Medulla oblongata (tissue), 1 donor: ENCODE results near the gene NR1I3.

Experiments
- DNase-seq: peaks from one replicate; pipeline ENCODE4 v3.0.0-alpha.2; 2015; ENCODE audit errors: extremely low spot score

The NR1I3 gene

DNA sequence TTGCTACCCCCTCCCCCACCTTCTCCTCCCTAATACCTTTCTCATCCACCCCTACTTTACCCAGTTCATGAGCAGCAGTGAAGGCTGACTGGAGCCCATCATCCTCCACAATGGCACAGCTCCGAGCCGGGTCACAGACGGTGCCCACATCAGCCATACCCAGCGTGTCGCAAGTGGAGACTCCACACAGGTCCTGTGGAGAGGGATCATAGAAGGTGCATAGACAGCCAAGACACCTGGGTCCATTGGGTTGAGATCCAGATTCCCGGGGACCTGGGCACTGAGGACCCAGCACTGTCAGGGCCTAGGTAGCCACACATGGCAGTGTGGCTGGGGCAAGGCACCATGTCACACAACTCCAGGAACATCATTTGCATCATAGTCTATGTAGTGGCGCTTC lies 41.9 kb downstream of the NR1I3 start:
- DNase-seq, result no peak

DNA sequence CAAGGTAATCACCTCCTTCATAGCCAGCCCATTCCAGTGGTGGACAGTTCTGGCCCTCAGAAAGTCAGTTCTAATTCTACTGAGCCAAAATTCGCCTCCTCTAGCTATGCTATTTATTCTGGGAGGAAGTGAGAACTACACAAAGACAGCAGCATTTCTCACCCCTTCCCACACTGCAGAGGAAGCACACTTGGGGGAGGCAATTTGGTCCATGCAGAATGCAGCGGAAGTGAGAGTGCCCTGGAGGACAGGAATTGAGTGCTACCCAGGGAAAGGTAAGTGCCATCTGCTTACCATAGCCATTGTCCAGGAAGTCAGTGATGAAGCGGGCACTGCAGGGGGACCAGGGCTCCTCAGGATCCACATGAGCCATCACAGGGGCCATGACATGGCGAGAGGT lies 42.8 kb downstream of the NR1I3 start:
- DNase-seq, result peak; percentile 79

DNA sequence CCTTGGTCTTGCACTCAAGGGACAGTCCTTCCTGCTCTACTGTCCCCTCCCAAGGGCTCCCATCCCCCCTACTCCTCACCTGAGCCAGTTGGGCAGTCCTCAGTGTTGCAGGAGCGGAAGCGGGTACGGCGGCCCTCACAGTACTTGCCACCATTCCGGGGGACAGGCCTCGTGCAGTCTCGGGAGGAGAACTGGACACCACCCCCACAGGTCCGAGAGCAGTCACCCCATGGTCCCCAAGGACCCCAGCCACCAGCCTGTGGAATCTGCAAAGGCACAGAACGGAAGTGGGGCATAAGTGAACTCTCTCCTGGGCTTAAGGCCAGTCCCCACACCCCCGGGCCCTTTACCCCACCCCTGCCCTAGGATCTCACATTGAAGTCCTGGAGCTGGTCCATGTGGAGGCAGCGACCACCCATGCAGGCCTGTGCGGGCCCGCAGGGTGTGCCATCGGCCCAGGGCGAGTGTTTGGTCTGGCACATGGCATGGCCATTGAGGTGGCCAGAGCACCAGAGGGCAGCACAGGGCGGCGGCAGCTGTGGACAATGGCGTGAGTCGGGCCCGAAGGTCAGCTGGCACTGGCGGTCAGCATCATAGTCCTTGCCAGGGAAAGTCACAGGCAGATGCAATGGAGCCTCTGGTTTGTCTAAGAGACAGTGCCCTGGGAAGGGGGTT lies 44.3 kb downstream of the NR1I3 start:
- peak; percentile 91 for DNase-seq

DNA sequence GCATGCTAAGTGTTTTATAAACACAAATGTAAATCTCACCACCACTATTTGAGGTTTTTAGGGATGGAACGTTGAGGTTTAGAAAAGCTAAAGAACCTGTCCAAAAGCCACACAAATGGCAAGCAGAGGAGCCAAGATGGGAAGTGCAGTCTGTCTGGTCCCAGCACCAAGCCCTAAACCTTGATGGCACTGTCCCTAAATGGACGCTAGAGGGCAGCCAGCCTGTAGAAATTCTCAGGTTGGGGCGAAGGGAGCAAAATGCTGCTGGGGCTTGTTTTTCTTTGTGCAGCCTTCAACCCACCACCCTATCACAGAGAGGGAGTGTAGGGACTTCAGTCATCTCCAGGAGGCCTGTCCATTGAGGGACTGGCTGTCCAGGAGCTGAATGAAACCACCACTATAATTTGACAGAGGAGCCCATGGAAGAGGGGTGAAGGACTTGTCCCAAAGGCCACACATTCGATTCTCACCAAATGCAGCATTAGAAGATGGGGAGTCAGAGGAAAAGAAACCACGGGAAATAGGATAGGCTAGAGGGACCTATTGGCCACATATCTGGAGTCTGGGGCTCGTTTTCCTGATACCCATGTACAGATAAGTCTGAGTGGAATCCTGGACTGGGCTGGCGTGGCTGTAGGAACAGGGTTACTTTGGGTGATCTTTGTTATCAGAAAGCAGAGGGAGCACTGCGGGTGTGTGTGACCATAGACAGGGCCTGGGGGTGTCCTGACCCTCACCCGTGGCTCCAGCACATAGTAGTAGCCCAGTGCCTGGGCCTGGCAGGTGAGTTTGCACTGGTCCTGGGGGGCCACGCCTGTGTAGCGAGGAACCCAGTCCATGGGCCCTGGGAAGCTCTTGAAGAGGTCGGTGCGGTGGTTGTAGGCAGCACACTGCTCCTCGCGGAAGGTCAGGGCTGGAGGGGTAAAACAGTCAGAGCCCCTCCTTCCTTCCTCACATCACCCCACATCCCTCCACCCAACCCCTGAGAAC lies 45.2 kb downstream of the NR1I3 start:
- peak; percentile 92 for DNase-seq

DNA sequence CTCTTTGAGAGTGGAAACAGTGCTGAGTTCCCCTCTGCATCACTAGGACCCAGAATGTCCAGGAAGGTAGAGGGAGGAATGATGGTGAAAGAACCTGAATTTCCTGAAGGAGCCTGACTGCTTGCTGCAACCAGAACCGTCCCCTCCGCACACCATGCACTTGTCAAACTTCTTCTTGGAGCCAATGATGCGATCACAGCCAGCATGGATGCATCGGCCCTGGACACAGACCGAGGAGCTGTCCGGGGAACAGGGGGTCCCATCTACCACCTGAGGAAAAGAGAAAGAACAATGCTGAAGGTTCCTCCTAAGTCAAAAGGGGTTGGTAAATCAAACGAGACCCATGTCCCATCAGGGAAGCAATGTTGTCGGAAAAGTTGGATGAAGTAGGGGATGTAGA lies 46.0 kb downstream of the NR1I3 start:
- no peak for DNase-seq

DNA sequence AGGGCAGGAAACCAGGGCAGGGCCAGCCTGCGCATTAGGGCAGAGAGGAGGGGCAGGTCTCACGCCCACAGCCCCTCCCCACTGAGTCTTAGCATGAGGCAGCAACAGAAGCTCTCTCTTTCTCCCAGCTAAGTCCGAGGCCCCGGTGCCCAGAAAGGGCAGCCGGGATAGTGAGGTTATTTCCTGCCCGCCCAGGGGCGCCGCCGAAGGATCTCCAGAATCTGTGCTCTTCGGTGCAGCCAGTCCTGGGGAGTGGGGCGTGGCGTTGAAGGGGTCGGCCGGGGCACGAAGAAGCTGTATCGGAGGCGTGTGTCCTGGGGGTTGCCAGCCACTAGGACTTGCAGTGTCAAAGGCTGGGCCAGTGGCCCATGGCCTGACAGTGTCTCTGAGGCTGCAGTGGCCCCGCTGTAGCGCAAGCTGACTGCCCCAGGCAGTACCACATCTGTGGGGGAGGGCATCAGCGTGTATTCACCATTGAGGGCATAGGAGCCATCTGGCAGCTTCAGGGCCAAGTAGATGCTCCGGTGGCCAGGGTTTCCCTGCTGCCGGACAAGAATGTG lies 47.0 kb downstream of the NR1I3 start:
- DNase-seq, result peak; percentile 51

DNA sequence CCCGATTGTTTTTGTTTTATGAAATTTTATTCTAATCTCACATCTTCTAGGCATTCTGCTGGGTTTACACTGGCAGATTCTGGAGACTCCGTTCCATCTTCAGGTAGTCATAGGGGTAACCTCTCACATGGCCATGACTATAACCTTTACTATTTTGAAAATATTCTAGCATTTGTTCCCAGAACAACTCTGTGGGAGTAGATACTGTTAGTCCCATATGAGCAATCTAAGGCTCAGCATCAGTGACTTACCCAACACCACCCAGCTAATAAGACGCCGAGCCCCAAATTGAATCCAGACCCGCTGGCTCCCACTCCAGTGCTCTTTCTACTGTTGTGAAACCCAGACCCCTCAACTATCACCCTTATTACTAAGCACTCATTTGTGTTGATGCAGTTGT lies 49.0 kb downstream of the NR1I3 start:
- no peak for DNase-seq

DNA sequence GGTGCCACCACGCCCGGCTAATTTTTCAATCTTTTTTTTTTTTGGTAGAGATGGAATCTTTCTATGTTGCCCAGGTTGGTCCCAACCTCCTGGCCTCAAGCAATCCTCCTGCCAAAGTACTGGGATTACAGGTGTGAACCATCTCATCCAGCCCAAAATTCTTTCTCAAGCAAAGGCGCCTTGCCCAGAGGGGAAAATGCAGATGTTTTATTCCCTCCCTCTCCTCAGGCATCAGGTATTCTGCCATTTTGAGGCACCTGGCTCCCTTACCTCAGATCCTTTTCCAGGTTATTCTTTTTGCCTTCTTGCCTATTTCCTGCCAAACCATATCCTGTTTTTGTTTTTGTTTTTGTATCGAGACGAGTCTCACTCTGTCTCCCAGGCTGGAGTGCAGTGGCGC lies 49.6 kb downstream of the NR1I3 start:
- DNase-seq, result no peak

DNA sequence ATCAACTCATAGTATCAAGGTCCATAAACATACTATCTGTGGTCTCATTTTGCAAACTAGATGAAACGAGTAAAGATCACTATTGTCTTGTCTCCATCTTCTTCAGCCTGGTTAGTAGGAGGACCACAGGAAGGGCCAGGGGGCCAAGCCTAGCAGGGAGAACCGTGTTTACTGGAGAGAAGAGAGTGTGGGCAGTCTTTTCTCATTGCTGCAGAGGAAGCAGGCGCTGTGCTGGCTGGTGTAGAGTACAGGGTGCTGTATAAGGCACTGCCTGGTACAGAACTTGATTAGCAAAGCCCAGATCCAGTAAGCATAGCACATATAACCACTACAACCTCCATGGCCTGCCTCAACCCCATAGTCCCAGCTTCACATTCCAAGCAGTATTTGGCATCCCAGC lies 50.7 kb downstream of the NR1I3 start:
- DNase-seq, result no peak

DNA sequence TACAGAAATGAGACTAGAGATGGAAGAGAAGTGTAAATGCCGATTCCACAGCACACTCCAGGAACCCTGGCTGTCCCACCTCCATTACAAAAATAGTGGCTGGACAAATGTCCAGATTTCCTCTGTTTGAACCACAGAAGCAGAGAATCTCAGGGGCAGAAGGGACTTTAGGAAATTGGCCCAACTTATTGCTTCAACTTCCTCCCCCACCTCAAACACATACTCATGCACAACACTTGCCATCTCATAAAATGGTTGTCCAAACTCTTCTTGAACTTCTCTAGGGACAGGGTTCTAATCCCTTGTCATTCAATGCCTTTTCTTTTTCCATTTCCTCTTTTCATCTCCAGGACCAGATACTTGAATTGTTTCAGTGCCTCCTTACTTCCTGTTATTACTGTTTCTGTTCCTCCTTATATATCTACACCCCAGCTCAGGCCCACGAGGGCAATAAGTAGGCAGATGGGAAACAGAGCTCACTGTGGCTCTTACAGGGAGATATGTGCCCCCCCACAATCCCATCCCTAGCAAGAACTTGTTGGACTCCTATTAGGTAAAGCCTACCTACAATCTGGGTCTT lies 52.2 kb downstream of the NR1I3 start:
- peak; percentile 83 for DNase-seq

DNA sequence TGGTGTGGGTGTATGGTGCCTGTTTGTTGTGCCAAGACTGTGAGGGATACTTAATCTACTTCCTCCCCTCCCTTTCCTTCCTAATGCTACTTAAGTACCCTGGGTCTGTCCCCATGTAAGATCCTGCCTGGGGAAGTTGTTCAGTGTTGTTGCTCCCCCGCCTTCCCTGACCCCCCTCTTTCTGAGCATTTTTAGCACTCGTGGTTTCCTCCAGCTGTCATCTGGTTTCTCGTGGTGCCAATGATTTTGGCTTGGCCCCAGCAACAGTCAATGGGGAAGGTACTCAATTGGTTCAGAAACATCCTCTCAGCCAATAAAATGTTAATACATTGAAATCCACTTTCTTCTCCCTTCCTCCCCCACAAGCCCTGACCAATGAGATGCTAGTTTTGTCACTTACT lies 52.7 kb downstream of the NR1I3 start:
- DNase-seq, result peak; percentile 89

DNA sequence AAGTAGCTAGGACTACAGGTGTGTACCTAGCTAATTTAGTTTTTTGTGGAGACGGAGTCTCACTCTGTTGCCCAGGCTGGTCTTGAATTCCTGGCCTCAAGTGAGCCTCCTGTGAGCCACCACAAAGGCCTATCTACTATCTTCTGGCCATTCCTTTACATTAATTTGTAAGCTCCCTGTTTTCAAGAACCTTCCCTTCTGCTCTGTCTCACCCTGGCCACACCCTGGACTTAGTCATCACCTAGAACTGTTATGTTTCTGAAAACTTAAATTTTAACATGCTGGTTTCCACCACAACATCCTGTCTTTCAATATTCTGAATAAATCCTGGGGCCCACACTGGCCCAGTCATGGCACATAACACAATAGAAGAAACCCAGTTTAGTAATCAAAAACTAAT lies 55.8 kb downstream of the NR1I3 start:
- DNase-seq, result no peak

DNA sequence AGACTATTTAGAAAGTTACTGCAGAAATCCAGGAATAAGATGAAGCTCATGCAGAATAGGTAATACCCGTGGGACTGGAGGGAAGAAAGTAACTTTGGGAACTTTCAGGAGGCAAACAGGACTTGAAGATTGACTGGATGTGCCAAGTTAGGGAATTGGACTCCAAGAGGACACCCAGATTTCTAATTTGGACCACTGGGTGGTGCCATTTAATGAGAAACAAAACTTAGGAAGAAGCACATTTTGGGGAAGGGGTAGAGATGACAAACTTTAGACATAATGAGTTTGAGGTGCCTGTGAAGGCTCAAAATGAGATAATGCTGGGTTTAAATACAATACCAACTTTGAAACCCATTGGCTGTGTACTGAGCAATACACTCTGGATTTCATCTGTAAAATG lies 57.4 kb downstream of the NR1I3 start:
- peak; percentile 60 for DNase-seq

DNA sequence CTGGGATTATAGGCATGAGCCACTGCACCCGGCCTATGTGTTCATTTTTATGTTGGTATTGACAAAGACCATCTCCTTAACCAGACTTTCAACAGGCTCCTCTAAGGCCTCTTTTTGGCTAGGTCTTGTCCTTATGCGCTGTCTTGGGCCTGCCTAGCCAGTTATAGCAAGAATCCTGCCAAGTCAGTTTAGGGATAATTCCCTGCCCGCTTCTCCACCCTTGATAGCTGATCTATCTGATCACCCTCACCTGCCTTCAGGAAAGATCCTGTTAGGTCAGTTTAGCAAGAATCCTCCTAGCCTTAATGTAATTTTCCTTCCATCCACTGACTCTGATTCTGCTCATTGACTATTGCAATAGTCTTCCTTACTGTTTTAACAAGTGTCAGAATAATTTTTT lies 58.3 kb downstream of the NR1I3 start:
- DNase-seq, result no peak
